OCI-LY3 (cell line): Measurements from ENCODE around the gene LIM2.

ENCODE experiments used
- H2AFZ ChIP-seq: fragments of 200-600, 300-600 bp; shearing (Covaris generic); 2 replicates; pipeline ENCODE4 v1.6.0; 2014; ENCODE audit warnings: antibody characterized with exemption, low read depth, low read length
- H3K27ac ChIP-seq: fragments of 200-600, 300-600 bp; sonication (generic); 2 replicates; pipeline ENCODE4 v1.5.1; 2014; ENCODE audit warnings: mild to moderate bottlenecking, low read length, moderate library complexity, mixed read lengths
- H3K27me3 ChIP-seq: fragments of 200-600, 300-600 bp; sonication (generic); 2 replicates; pipeline ENCODE4 v1.6.1; 2014; ENCODE audit warnings: low read depth, low read length, mixed read lengths
- H3K36me3 ChIP-seq: fragments of 200-600, 300-600 bp; sonication (generic); replicated peaks from 2 replicates; pipeline ENCODE3; 2014; ENCODE audit warnings: low read depth, low read length, mixed read lengths
- H3K4me1 ChIP-seq: fragments of 300-600, 200-600 bp; sonication (generic); 2 replicates; pipeline ENCODE4 v1.6.1; 2014; ENCODE audit warnings: low read length, mixed read lengths
- H3K4me2 ChIP-seq: fragments of 200-600, 300-600 bp; sonication (generic); 2 replicates; pipeline ENCODE4 v1.6.1; 2014; ENCODE audit warnings: low read length, mixed read lengths
- H3K4me3 ChIP-seq: fragments of 300-600, 200-600 bp; sonication (generic); 2 replicates; pipeline ENCODE4 v1.5.1; 2014; ENCODE audit warnings: antibody characterized with exemption, mild to moderate bottlenecking, low read length, moderate library complexity
- H3K79me2 ChIP-seq: fragments of 300-600, 200-600 bp; shearing (Covaris generic); 2 replicates; pipeline ENCODE4 v1.6.1; 2014; ENCODE audit warnings: mild to moderate bottlenecking, low read length, mixed read lengths
- H3K9ac ChIP-seq: fragments of 300-600, 200-600 bp; shearing (Covaris generic); 2 replicates; pipeline ENCODE4 v1.6.0; 2014; ENCODE audit warnings: mild to moderate bottlenecking, low read length, moderate library complexity
- H3K9me3 ChIP-seq: fragments of 200-600, 300-600 bp; shearing (Covaris generic); 2 replicates; pipeline ENCODE4 v1.6.1; 2014; ENCODE audit warnings: low read length, mixed read lengths; ENCODE audit not compliant: insufficient read depth
- H4K20me1 ChIP-seq: fragments of 200-600, 300-600 bp; sonication (generic); 2 replicates; pipeline ENCODE4 v1.6.1; 2016; ENCODE audit warnings: low read length, mixed read lengths; ENCODE audit not compliant: insufficient read depth
- EZH2phosphoT487 ChIP-seq: fragments of 200-600 bp; shearing (Covaris generic); IDR thresholded peaks from 2 replicates; pipeline ENCODE4 v1.6.1; 2018; ENCODE audit warnings: antibody characterized with exemption, mixed run types, low read depth
- TF ChIP-seq, protein P1 (sequence below): fragments of 200-600, 300-600 bp; sonication (generic); IDR thresholded peaks from 2 replicates; pipeline ENCODE4 v1.5.1; 2014; ENCODE audit warnings: antibody characterized with exemption, low read length, low read depth

The LIM2 gene

DNA sequence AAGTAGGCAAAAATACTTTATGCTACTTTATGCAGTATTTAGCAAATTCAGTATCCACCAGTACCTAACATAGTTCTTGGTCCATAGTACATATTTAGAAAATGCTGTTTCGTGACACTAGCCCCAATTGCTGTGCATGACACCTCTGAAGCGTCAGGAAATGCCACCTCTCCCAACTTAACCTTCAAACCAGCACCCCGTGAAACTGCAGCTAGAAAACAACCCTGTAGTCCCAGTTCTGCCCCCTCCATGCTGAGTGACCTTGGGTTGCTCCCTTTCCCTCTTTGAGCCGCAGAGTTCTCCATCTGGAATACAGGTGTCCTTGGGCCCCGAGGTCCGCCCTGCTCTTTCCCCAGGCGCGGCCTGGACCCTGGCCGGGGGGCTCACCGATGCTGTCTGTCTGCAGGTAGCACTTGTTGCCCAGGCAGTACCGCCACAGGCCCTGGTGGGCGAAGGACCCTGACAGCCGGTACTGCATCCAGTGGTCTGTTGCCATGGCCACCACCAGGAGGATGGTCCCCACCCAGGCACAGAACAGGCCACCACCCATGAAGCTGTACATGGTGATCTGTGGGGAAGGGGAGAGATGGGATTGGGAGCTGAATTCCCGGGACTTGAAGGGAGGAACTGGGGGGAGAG lies 773 bp downstream of the LIM2 start:
- Histone ChIP-seq H2AFZ (no peak overlapping the region), H3K27ac (no peak overlapping the region), H3K4me2 (no peak overlapping the region), H3K79me2 (no peaks in the 10 kb centered on the region), H3K4me1 (peaks cover 12% of the 10 kb centered on the region), H3K4me3 (no peak overlapping the region), H3K9me3 (no peaks in the 10 kb centered on the region), H3K36me3 (no peaks in the 10 kb centered on the region), H3K9ac (no peak overlapping the region), H3K27me3 (0 out of 2 replicates have a peak, but pooled peaks cover 3% of the 10 kb centered on the region), H4K20me1 (no peaks in the 10 kb centered on the region)
- TF ChIP-seq, protein P1, sequence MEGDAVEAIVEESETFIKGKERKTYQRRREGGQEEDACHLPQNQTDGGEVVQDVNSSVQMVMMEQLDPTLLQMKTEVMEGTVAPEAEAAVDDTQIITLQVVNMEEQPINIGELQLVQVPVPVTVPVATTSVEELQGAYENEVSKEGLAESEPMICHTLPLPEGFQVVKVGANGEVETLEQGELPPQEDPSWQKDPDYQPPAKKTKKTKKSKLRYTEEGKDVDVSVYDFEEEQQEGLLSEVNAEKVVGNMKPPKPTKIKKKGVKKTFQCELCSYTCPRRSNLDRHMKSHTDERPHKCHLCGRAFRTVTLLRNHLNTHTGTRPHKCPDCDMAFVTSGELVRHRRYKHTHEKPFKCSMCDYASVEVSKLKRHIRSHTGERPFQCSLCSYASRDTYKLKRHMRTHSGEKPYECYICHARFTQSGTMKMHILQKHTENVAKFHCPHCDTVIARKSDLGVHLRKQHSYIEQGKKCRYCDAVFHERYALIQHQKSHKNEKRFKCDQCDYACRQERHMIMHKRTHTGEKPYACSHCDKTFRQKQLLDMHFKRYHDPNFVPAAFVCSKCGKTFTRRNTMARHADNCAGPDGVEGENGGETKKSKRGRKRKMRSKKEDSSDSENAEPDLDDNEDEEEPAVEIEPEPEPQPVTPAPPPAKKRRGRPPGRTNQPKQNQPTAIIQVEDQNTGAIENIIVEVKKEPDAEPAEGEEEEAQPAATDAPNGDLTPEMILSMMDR, result no peak
- TF ChIP-seq EZH2phosphoT487, result no peak

DNA sequence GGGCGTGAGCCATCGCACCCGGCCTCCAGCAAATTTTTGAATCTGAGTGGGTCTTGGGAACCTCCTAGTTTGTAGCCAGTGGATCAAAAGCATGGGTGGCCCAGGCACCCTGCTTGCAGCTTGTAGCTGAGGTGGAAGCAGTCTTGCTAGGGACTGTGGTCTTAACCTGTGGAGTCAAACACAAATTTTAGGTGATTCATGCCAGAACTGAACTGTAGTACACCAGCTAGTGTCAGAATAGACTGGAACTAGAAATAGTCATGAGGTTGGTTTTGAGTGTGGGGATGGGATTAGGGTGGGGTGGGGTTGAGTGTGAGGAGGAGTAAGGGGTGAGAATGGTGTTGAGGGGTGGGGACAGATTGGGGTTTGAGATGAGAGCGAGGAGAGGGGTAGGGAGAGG lies 5.8 kb downstream of the LIM2 start:
- H4K20me1 ChIP-seq, result no peaks in the 10 kb centered on the region
- no peak overlapping the region for H3K4me2 ChIP-seq
- H2AFZ ChIP-seq, result no peak overlapping the region
- H3K4me3 ChIP-seq, result no peak overlapping the region
- H3K9ac ChIP-seq, result no peak overlapping the region
- H3K36me3 ChIP-seq, result no peaks in the 10 kb centered on the region
- no peaks in the 10 kb centered on the region for H3K79me2 ChIP-seq
- no peak overlapping the region for H3K27ac ChIP-seq
- H3K4me1 ChIP-seq, result peaks cover 3% of the 10 kb centered on the region; the same call in 1 of the 2 replicates
- no peak for TF ChIP-seq EZH2phosphoT487
- TF ChIP-seq, protein P1, result no peak
- 0 out of 2 replicates have a peak, but pooled peaks cover 3% of the 10 kb centered on the region for H3K27me3 ChIP-seq
- H3K9me3 ChIP-seq, result 0 out of 2 replicates have a peak, but pooled peaks cover 3% of the 10 kb centered on the region

DNA sequence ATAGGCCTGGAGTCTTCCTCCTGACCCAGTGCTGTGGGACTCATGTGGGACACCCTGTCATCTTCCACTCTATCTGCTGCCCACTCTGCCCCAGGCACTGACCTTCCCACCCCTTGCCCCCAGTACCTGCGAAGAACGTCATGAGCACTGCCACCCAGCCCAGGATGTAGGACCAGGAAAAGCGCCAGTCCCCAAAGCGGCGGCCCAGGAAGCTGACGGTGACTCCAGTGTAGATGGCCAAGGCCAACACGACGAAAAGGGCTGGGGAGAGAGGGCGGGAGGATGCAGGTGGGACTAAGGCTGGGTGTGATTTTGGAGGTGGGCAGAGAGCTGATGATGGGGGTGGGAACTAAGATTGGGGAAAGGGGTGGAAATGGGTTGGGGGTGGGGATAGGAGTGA lies 7.4 kb downstream of the LIM2 start:
- H3K27me3 ChIP-seq, result 0 out of 2 replicates have a peak, but pooled peaks cover 3% of the 10 kb centered on the region
- H3K9ac ChIP-seq, result no peak overlapping the region
- no peak overlapping the region for H3K27ac ChIP-seq
- H3K36me3 ChIP-seq, result no peaks in the 10 kb centered on the region
- no peak overlapping the region for H2AFZ ChIP-seq
- peaks cover 6% of the 10 kb centered on the region for H3K4me1 ChIP-seq
- no peak for TF ChIP-seq EZH2phosphoT487
- TF ChIP-seq, protein P1, result no peak
- no peaks in the 10 kb centered on the region for H3K79me2 ChIP-seq
- H3K9me3 ChIP-seq, result 0 out of 2 replicates have a peak, but pooled peaks cover 3% of the 10 kb centered on the region
- H4K20me1 ChIP-seq, result no peaks in the 10 kb centered on the region
- H3K4me2 ChIP-seq, result no peak overlapping the region
- no peak overlapping the region for H3K4me3 ChIP-seq

DNA sequence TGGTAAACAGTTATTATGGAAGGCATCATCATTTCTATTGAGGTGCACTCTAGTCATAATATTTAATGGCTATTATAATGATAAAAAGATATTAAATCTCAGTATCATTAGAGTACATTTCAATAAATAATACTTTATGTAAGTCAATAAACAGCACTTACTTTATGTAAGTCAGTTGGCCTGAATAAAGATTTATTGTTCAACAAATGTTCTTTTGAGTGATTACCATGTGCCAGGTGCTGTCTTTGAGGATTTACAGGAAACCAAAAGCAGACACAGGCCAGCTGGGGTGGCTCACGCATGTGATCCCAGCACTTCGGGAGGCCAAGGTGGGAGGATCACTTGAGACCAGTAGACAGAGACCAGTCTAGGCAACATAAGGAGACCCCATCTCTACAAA lies 10.4 kb downstream of the LIM2 start:
- Histone ChIP-seq H2AFZ (no peak overlapping the region), H3K4me1 (peaks cover 6% of the 10 kb centered on the region), H3K4me3 (no peak overlapping the region), H3K79me2 (no peaks in the 10 kb centered on the region), H3K27ac (no peak overlapping the region), H4K20me1 (no peaks in the 10 kb centered on the region), H3K9me3 (0 out of 2 replicates have a peak, but pooled peaks cover 3% of the 10 kb centered on the region), H3K27me3 (no peaks in the 10 kb centered on the region), H3K9ac (no peak overlapping the region), H3K4me2 (no peak overlapping the region), H3K36me3 (no peaks in the 10 kb centered on the region)
- TF ChIP-seq EZH2phosphoT487, result no peak
- TF ChIP-seq, protein P1, result no peak
